ENCODE results near the gene ARHGEF28.

Gene ARHGEF28

GRCh38 chr5:73858776-73859175, 232.8 kb downstream of the ARHGEF28 start:
- Histone ChIP-seq H3K27me3 (replicated peaks; ENCODE audit: control insufficient read depth, insufficient read depth, low read length, poor library complexity, severe bottlenecking) (no peaks in the 10 kb centered on the region), H3K9me3 (ENCODE audit: control insufficient read depth, low read length) (no peaks in the 10 kb centered on the region), H3K36me3 (ENCODE audit: control insufficient read depth, insufficient read depth, low read length) (no peaks in the 10 kb centered on the region), H3K4me3 (ENCODE audit: insufficient read depth, low read depth, low read length, poor library complexity, severe bottlenecking) (no peak overlapping the region), H3K27ac (ENCODE audit: insufficient read depth, low read length, poor library complexity, severe bottlenecking) (no peak overlapping the region), H3K4me1 (ENCODE audit: control insufficient read depth, insufficient read depth, low read length, poor library complexity, severe bottlenecking) (no peaks in the 10 kb centered on the region)
- DNase-seq, result no peak

GRCh38 chr5:73859696-73860095, 233.7 kb downstream of the ARHGEF28 start:
- Histone ChIP-seq H3K36me3 (ENCODE audit: control insufficient read depth, insufficient read depth, low read length) (no peaks in the 10 kb centered on the region), H3K27ac (ENCODE audit: insufficient read depth, low read length, poor library complexity, severe bottlenecking) (no peak overlapping the region), H3K4me3 (ENCODE audit: insufficient read depth, low read depth, low read length, poor library complexity, severe bottlenecking) (no peak overlapping the region), H3K9me3 (ENCODE audit: control insufficient read depth, low read length) (no peaks in the 10 kb centered on the region), H3K27me3 (replicated peaks; ENCODE audit: control insufficient read depth, insufficient read depth, low read length, poor library complexity, severe bottlenecking) (no peaks in the 10 kb centered on the region), H3K4me1 (ENCODE audit: control insufficient read depth, insufficient read depth, low read length, poor library complexity, severe bottlenecking) (no peaks in the 10 kb centered on the region)
- no peak for DNase-seq

- H3K4me3 ChIP-seq (ENCODE audit: insufficient read depth, low read depth, low read length, poor library complexity, severe bottlenecking), result no peak overlapping the region
- H3K27ac ChIP-seq (ENCODE audit: insufficient read depth, low read length, poor library complexity, severe bottlenecking), result no peak overlapping the region
- DNase-seq, result no peak
- no peaks in the 10 kb centered on the region for H3K36me3 ChIP-seq (ENCODE audit: control insufficient read depth, insufficient read depth, low read length)
- H3K4me1 ChIP-seq (ENCODE audit: control insufficient read depth, insufficient read depth, low read length, poor library complexity, severe bottlenecking), result no peaks in the 10 kb centered on the region
- no peaks in the 10 kb centered on the region for H3K27me3 ChIP-seq (replicated peaks; ENCODE audit: control insufficient read depth, insufficient read depth, low read length, poor library complexity, severe bottlenecking)
- no peaks in the 10 kb centered on the region for H3K9me3 ChIP-seq (ENCODE audit: control insufficient read depth, low read length)
Measured at GRCh38 chr5:73861313-73861988, 235.5 kb downstream of the ARHGEF28 start.

GRCh38 chr5:73862796-73863195, 236.8 kb downstream of the ARHGEF28 start:
- H3K36me3 ChIP-seq (ENCODE audit: control insufficient read depth, insufficient read depth, low read length), result no peaks in the 10 kb centered on the region

GRCh38 chr5:73863876-73864275, 237.9 kb downstream of the ARHGEF28 start:
- Histone ChIP-seq H3K36me3 (ENCODE audit: control insufficient read depth, insufficient read depth, low read length) (no peaks in the 10 kb centered on the region), H3K27me3 (replicated peaks; ENCODE audit: control insufficient read depth, insufficient read depth, low read length, poor library complexity, severe bottlenecking) (no peaks in the 10 kb centered on the region), H3K4me1 (ENCODE audit: control insufficient read depth, insufficient read depth, low read length, poor library complexity, severe bottlenecking) (no peaks in the 10 kb centered on the region), H3K9me3 (ENCODE audit: control insufficient read depth, low read length) (no peaks in the 10 kb centered on the region), H3K27ac (ENCODE audit: insufficient read depth, low read length, poor library complexity, severe bottlenecking) (no peak overlapping the region), H3K4me3 (ENCODE audit: insufficient read depth, low read depth, low read length, poor library complexity, severe bottlenecking) (no peak overlapping the region)
- no peak for DNase-seq

More at GRCh38 chr5:73862796-73863195, 236.8 kb downstream of the ARHGEF28 start:
- Histone ChIP-seq H3K4me3 (ENCODE audit: insufficient read depth, low read depth, low read length, poor library complexity, severe bottlenecking) (no peak overlapping the region), H3K9me3 (ENCODE audit: control insufficient read depth, low read length) (no peaks in the 10 kb centered on the region), H3K27me3 (replicated peaks; ENCODE audit: control insufficient read depth, insufficient read depth, low read length, poor library complexity, severe bottlenecking) (no peaks in the 10 kb centered on the region), H3K27ac (ENCODE audit: insufficient read depth, low read length, poor library complexity, severe bottlenecking) (no peak overlapping the region), H3K4me1 (ENCODE audit: control insufficient read depth, insufficient read depth, low read length, poor library complexity, severe bottlenecking) (no peaks in the 10 kb centered on the region)
- no peak for DNase-seq

- DNase-seq, result no peak
- Histone ChIP-seq H3K9me3 (ENCODE audit: control insufficient read depth, low read length) (no peaks in the 10 kb centered on the region), H3K36me3 (ENCODE audit: control insufficient read depth, insufficient read depth, low read length) (no peaks in the 10 kb centered on the region), H3K4me3 (ENCODE audit: insufficient read depth, low read depth, low read length, poor library complexity, severe bottlenecking) (no peak overlapping the region), H3K27ac (ENCODE audit: insufficient read depth, low read length, poor library complexity, severe bottlenecking) (no peak overlapping the region), H3K4me1 (ENCODE audit: control insufficient read depth, insufficient read depth, low read length, poor library complexity, severe bottlenecking) (no peaks in the 10 kb centered on the region), H3K27me3 (replicated peaks; ENCODE audit: control insufficient read depth, insufficient read depth, low read length, poor library complexity, severe bottlenecking) (no peaks in the 10 kb centered on the region)
Measured at GRCh38 chr5:73865315-73865714, 239.3 kb downstream of the ARHGEF28 start.

- H3K4me3 ChIP-seq (ENCODE audit: insufficient read depth, low read depth, low read length, poor library complexity, severe bottlenecking), result no peak overlapping the region
- H3K9me3 ChIP-seq (ENCODE audit: control insufficient read depth, low read length), result no peaks in the 10 kb centered on the region
- H3K27me3 ChIP-seq (replicated peaks; ENCODE audit: control insufficient read depth, insufficient read depth, low read length, poor library complexity, severe bottlenecking), result no peaks in the 10 kb centered on the region
- H3K27ac ChIP-seq (ENCODE audit: insufficient read depth, low read length, poor library complexity, severe bottlenecking), result no peak overlapping the region
- H3K36me3 ChIP-seq (ENCODE audit: control insufficient read depth, insufficient read depth, low read length), result no peaks in the 10 kb centered on the region
- no peaks in the 10 kb centered on the region for H3K4me1 ChIP-seq (ENCODE audit: control insufficient read depth, insufficient read depth, low read length, poor library complexity, severe bottlenecking)
- no peak for DNase-seq
Measured at GRCh38 chr5:73867345-73868335, 241.6 kb downstream of the ARHGEF28 start.

- no peak for DNase-seq
- Histone ChIP-seq H3K27ac (ENCODE audit: insufficient read depth, low read length, poor library complexity, severe bottlenecking) (no peak overlapping the region), H3K9me3 (ENCODE audit: control insufficient read depth, low read length) (no peaks in the 10 kb centered on the region), H3K4me3 (ENCODE audit: insufficient read depth, low read depth, low read length, poor library complexity, severe bottlenecking) (no peak overlapping the region), H3K27me3 (replicated peaks; ENCODE audit: control insufficient read depth, insufficient read depth, low read length, poor library complexity, severe bottlenecking) (no peaks in the 10 kb centered on the region), H3K4me1 (ENCODE audit: control insufficient read depth, insufficient read depth, low read length, poor library complexity, severe bottlenecking) (no peaks in the 10 kb centered on the region), H3K36me3 (ENCODE audit: control insufficient read depth, insufficient read depth, low read length) (no peaks in the 10 kb centered on the region)
Measured at GRCh38 chr5:73883646-73884045, 257.6 kb downstream of the ARHGEF28 start.

GRCh38 chr5:73887688-73888087, 261.7 kb downstream of the ARHGEF28 start:
- no peak for DNase-seq
- Histone ChIP-seq H3K4me1 (ENCODE audit: control insufficient read depth, insufficient read depth, low read length, poor library complexity, severe bottlenecking) (no peaks in the 10 kb centered on the region), H3K27ac (ENCODE audit: insufficient read depth, low read length, poor library complexity, severe bottlenecking) (no peak overlapping the region), H3K9me3 (ENCODE audit: control insufficient read depth, low read length) (no peaks in the 10 kb centered on the region), H3K36me3 (ENCODE audit: control insufficient read depth, insufficient read depth, low read length) (no peaks in the 10 kb centered on the region), H3K4me3 (ENCODE audit: insufficient read depth, low read depth, low read length, poor library complexity, severe bottlenecking) (no peak overlapping the region), H3K27me3 (replicated peaks; ENCODE audit: control insufficient read depth, insufficient read depth, low read length, poor library complexity, severe bottlenecking) (no peaks in the 10 kb centered on the region)

- no peaks in the 10 kb centered on the region for H3K27me3 ChIP-seq (replicated peaks; ENCODE audit: control insufficient read depth, insufficient read depth, low read length, poor library complexity, severe bottlenecking)
- no peak overlapping the region for H3K27ac ChIP-seq (ENCODE audit: insufficient read depth, low read length, poor library complexity, severe bottlenecking)
- H3K36me3 ChIP-seq (ENCODE audit: control insufficient read depth, insufficient read depth, low read length), result no peaks in the 10 kb centered on the region
- no peaks in the 10 kb centered on the region for H3K4me1 ChIP-seq (ENCODE audit: control insufficient read depth, insufficient read depth, low read length, poor library complexity, severe bottlenecking)
- H3K9me3 ChIP-seq (ENCODE audit: control insufficient read depth, low read length), result no peaks in the 10 kb centered on the region
- no peak for DNase-seq
- no peak overlapping the region for H3K4me3 ChIP-seq (ENCODE audit: insufficient read depth, low read depth, low read length, poor library complexity, severe bottlenecking)
Measured at GRCh38 chr5:73890569-73890968, 264.6 kb downstream of the ARHGEF28 start.

Data from effector memory CD4-positive, alpha-beta T cell (primary cell).